GM12878 (cell line): Measurements from ENCODE around the gene LTB4R2. TPM values are rescaled to one million over a fixed set of nuclear protein-coding genes. Genes with fewer than 3 reads are reported as not detected.

ENCODE experiments used
- ATAC-seq: fragments of 200-7000 bp; cut with Tn5 transposase; 3 replicates; pipeline ENCODE4 v1.9.1; 2020; ENCODE audit warnings: mild to moderate bottlenecking, moderate library complexity
- BruUV-seq: library from RNA; stranded (reverse); fragments of 400-500 nt; replicated peaks from 2 replicates; lab custom pipeline; 2021; lab: Mats Ljungman, UMichigan
- CTCF ChIA-PET: fragments of 300-600 bp; sonication (Branson Sonifier 250); formaldehyde crosslinking; extraction: SDS; loops from one replicate; lab custom pipeline; 2021; ENCODE audit warnings: inconsistent platforms; lab: Yijun Ruan, JAX
- POLR2A ChIA-PET: fragments of 350-600 bp; formaldehyde crosslinking; extraction: SDS; loops from one replicate; lab custom pipeline; 2021; ENCODE audit warnings: inconsistent platforms; lab: Charles Lee
- RAD21 ChIA-PET: fragments of 300-600 bp; sonication (Branson Sonifier 250); formaldehyde crosslinking; loops from one replicate; lab custom pipeline; 2023; ENCODE audit warnings: antibody characterized with exemption; ENCODE audit not compliant: unreplicated experiment; lab: Charles Lee
- SMC1A ChIA-PET: fragments of 300-600 bp; sonication (Branson Sonifier 250); formaldehyde crosslinking; loops from one replicate; lab custom pipeline; 2023; ENCODE audit not compliant: unreplicated experiment, uncharacterized antibody; lab: Charles Lee
- DNase-seq: peaks from one replicate; pipeline ENCODE4 v3.0.0-alpha.2; 2011; ENCODE audit warnings: low read depth, low spot score
- FAIRE-seq: peaks from 3 replicates; lab custom pipeline; 2011; peaks lifted over from hg19 to GRCh38; lab: Jason Lieb, UNC
- H2AFZ ChIP-seq: 2 replicates; pipeline ENCODE4 v1.6.0; 2011; ENCODE audit warnings: low read depth, low read length, control low read depth; ENCODE audit not compliant: control insufficient read depth
- H3K27ac ChIP-seq: 2 replicates; pipeline ENCODE4 v1.5.1; 2011; ENCODE audit warnings: control low read depth; ENCODE audit not compliant: control insufficient read depth, insufficient read depth
- H3K27me3 ChIP-seq, 2 experiments: replicated peaks in 1 of 2; 2 replicates each; pipeline versions ENCODE4 v1.6.0 to v1.6.1; 2011; ENCODE audit warnings: low read length in 1 of 2; ENCODE audit not compliant: control insufficient read depth in 2 of 2, insufficient read depth in 2 of 2
- H3K36me3 ChIP-seq, 2 experiments: 2 replicates each; pipeline ENCODE4 v1.5.1; 2011; ENCODE audit warnings: low read length in 1 of 2; ENCODE audit not compliant: control insufficient read depth in 2 of 2, insufficient read depth in 2 of 2
- H3K4me1 ChIP-seq: 2 replicates; pipeline ENCODE4 v1.6.1; 2011; ENCODE audit warnings: mild to moderate bottlenecking, low read length, moderate library complexity, mixed read lengths; ENCODE audit not compliant: control insufficient read depth, insufficient read depth
- H3K4me2 ChIP-seq: 2 replicates; pipeline ENCODE4 v1.6.0; 2011; ENCODE audit warnings: control low read depth; ENCODE audit not compliant: control insufficient read depth, insufficient read depth
- H3K4me3 ChIP-seq: fragments of 200-600 bp; sonication (generic); 2 replicates; pipeline ENCODE4 v1.5.1; 2016
- H3K79me2 ChIP-seq: 2 replicates; pipeline ENCODE4 v1.6.0; 2011; ENCODE audit warnings: low read length; ENCODE audit not compliant: control insufficient read depth, insufficient read depth
- H3K9ac ChIP-seq: 2 replicates; pipeline ENCODE4 v1.8.0; 2011; ENCODE audit warnings: low read length, control low read depth, mixed read lengths; ENCODE audit not compliant: control insufficient read depth, insufficient read depth
- H3K9me3 ChIP-seq: replicated peaks from 3 replicates; pipeline ENCODE4 v1.5.1; 2011; ENCODE audit warnings: mild to moderate bottlenecking, low read length; ENCODE audit not compliant: control insufficient read depth, insufficient read depth
- H4K20me1 ChIP-seq: 2 replicates; pipeline ENCODE4 v1.6.0; 2011; ENCODE audit not compliant: control insufficient read depth, insufficient read depth
- BCL11A ChIP-seq: IDR thresholded peaks from 2 replicates; pipeline ENCODE4 v1.6.1; 2011; ENCODE audit warnings: low read depth, low read length
- MXI1 ChIP-seq: fragments of 150-350 bp; IDR thresholded peaks from 2 replicates; pipeline ENCODE4 v1.6.1; 2011; ENCODE audit warnings: low read depth, mild to moderate bottlenecking, inconsistent platforms, low read length, improper control_type of control experiment
- POLR2AphosphoS2 ChIP-seq: IDR thresholded peaks from 2 replicates; pipeline ENCODE4 v1.6.1; 2011; ENCODE audit warnings: low read depth, mild to moderate bottlenecking, low read length, improper control_type of control experiment, moderate library complexity
- SMAD1 ChIP-seq: fragments of 450-650 bp; IDR thresholded peaks from 2 replicates; pipeline ENCODE4 v1.6.1; 2018; ENCODE audit warnings: mild to moderate bottlenecking, low read depth; ENCODE audit not compliant: partially characterized antibody
- ZNF24 ChIP-seq: fragments of 450-650 bp; IDR thresholded peaks from 2 replicates; pipeline ENCODE4 v1.6.1; 2017; ENCODE audit warnings: antibody characterized with exemption, mild to moderate bottlenecking
- WGBS: methylation state at CpG from one replicate; pipeline ENCODE4 v1.1.6; 2016; ENCODE audit warnings: low lambda C conversion rate; ENCODE audit not compliant: insufficient replicate concordance, insufficient coverage; ENCODE audit errors: missing lambda C conversion rate; 5-methylcytosine and 5-hydroxymethylcytosine counted together
- in situ Hi-C: fragments of 300-500 bp; cut with MboI; formaldehyde crosslinking; loops from 9 replicates; pipeline ENCODE4 v1.14.3; 2018; ENCODE audit warnings: mixed read lengths
- intact Hi-C: fragments of 100-400 bp; cut with micrococcal nuclease; formaldehyde crosslinking; loops from one replicate; pipeline ENCODE4 v1.14.2; 2022; ENCODE audit not compliant: unreplicated experiment
- polyA plus RNA-seq, 11 experiments: library from polyadenylated mRNA; depleted of rRNA in 4 of 11; unstranded in 6 of 11; stranded (reverse) in 5 of 11; fragments of >200 nt; fragmentation: Nextera tagmentation in 4 of 11; fragmentation: Illumina TruSeq in 1 of 11; extraction: Ambion mirVana in 4 of 11; extraction: Trizol in 1 of 11; gene quantifications; 1 replicate in 1 of 11; 2 replicates in 10 of 11; pipeline versions ENCODE4 v1.2.1 to v1.2.3, GENCODE V29; 2011 to 2016; ENCODE audit warnings: inconsistent platforms in 2 of 11, missing spikeins in 2 of 11, low read depth in 1 of 11
- total RNA-seq, 4 experiments: library from RNA; depleted of rRNA in 3 of 4; stranded (reverse); fragments of >200 nt in 3 of 4; fragmentation: Illumina TruSeq in 1 of 4; extraction: Trizol in 1 of 4; gene quantifications; 2 replicates each; pipeline versions ENCODE4 v1.2.1 to v1.2.3, GENCODE V29; 2013 to 2021
- TF ChIP-seq, protein P1 (sequence below): IDR thresholded peaks from 2 replicates; pipeline ENCODE4 v1.6.1; 2011; ENCODE audit warnings: borderline replicate concordance, low read depth, mild to moderate bottlenecking, moderate library complexity, low read length; ENCODE audit not compliant: insufficient read depth, poor library complexity, severe bottlenecking

LTB4R2 gene
- total and polyA plus RNA-seq, 10 of the 15 experiments (the other 5 are each of a cell fraction or from before 2014, with no cell fraction given) = 0.06 to 16.0 (median 2.6) TPM

DNA sequence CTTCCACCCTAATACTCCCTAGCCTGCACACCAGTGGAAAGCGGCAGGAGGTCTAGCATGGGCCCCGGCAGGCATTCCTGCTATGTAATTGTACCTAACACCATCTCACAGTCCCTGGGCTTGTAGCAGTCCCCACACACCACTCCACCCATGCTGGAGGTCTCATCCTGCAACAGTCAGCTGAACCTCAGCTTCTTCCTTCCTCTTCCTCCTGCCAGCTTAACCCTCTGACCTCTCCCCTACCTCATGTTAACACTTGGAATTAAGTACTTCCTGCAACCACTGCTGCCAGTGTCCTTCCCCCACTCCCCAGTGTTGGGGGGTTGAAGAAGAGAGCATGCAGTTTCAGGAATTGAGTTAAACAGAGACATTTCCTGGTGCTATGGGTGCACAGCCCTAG lies 17.4 kb downstream of the LTB4R2 start:
- Histone ChIP-seq H3K4me3 (no peak overlapping the region), H3K4me2 (no peak overlapping the region), H3K79me2 (no peaks in the 10 kb centered on the region), H4K20me1 (no peaks in the 10 kb centered on the region), H3K4me1 (peaks cover 1% of the 10 kb centered on the region), H3K9ac (no peak overlapping the region), H3K36me3 (no peaks in the 10 kb centered on the region), H3K27me3 (no peaks in the 10 kb centered on the region), H3K27ac (no peak overlapping the region), H3K9me3 (no peaks in the 10 kb centered on the region), H2AFZ (no peak overlapping the region)
- ATAC-seq (no peak), FAIRE-seq (no peak), DNase-seq (no peak)
- intact Hi-C loops = no loop called here
- 46% methylated on average over 2 of the region's 2 CpGs for WGBS
- in situ Hi-C loops = no loop called here
- ChIA-PET SMC1A (interaction anchor here (0.7 to 1.6 kb wide), 3 partner anchors 104 to 219 kb away, joined by 3 to 6 read pairs (median 3); no protein-coding TSS in a partner anchor), RAD21 (interaction anchor here (1.1 to 3.9 kb wide), 4 partner anchors 18 to 104 kb away, joined by 3 to 26 read pairs (median 4); partner anchors contain the start of gene TINF2), POLR2A (interaction anchor here (0.6 to 1.4 kb wide), 4 partner anchors 15 to 103 kb away, joined by 3 to 7 read pairs (median 4); partner anchors contain the start of gene KHNYN)
- BruUV-seq = no TSS peak
- TF ChIP-seq SMAD1 = no peak
- TF ChIP-seq, protein P1, sequence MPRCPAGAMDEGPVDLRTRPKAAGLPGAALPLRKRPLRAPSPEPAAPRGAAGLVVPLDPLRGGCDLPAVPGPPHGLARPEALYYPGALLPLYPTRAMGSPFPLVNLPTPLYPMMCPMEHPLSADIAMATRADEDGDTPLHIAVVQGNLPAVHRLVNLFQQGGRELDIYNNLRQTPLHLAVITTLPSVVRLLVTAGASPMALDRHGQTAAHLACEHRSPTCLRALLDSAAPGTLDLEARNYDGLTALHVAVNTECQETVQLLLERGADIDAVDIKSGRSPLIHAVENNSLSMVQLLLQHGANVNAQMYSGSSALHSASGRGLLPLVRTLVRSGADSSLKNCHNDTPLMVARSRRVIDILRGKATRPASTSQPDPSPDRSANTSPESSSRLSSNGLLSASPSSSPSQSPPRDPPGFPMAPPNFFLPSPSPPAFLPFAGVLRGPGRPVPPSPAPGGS = no peak
- TF ChIP-seq BCL11A = no peak
- TF ChIP-seq ZNF24 = no peak
- no peak for TF ChIP-seq MXI1
- TF ChIP-seq POLR2AphosphoS2 = no peak
- TF ChIP-seq, all 136 proteins: peak for 0
- CTCF ChIA-PET = interaction anchor here (0.8 to 16.6 kb wide), 9 partner anchors 9 to 112 kb away, joined by 3 to 452 read pairs (median 5); partner anchors contain the start of genes CBLN3, CIDEB, KHNYN and LTB4R
